ENCODE measurements around the gene ZFAND5. TPM values are rescaled to one million over a fixed set of nuclear protein-coding genes. Genes with fewer than 3 reads are reported as not detected.

The ZFAND5 gene
- total RNA-seq, 4 donors from 2014 or later, result 105 to 281 (median 137) TPM

- Histone ChIP-seq H3K27me3 (no peaks in the 10 kb centered on the region), H3K36me3 (peaks cover 29% of the 10 kb centered on the region), H3K4me3 (peak overlapping the region; percentile 86), H3K9me3 (no peaks in the 10 kb centered on the region), H3K4me1 (peaks cover 68% of the 10 kb centered on the region), H3K27ac (peak overlapping the region; percentile 100)
- WGBS, result 4% methylated on average over 2 of the region's 2 CpGs
- TF ChIP-seq EP300 (IDR thresholded peaks at IDR 0.05) (no peak), POLR2A (IDR thresholded peaks at IDR 0.05) (no peak), POLR2AphosphoS5 (IDR thresholded peaks at IDR 0.05) (no peak), CTCF (IDR thresholded peaks at IDR 0.05) (no peak)
- DNase-seq (ENCODE audit: low spot score in 2 of 2), result no peak
These were observed 2.9 kb downstream of the ZFAND5 start for GRCh38 chr9:72362118-72362531.

DNA sequence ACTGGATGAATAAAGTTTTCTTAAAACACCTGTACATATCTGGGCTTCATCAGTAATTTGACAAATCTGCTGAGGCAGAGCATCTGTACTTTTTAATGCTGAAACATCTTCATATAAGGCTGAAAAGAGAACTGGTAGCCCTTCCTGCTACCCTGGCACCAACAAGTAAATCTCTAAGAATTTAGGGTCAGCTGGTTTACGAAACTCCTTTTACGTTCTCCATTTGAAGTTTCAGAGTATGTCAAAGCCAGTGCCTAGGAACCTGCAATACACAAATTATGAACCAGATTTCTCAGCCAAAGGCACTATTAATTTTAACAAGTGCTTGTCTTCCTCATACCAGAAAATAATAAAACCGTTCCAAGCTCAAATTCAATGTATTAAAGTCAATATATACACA, 3.8 kb downstream of the ZFAND5 start:
- Histone ChIP-seq H3K4me3 (peak overlapping the region; percentile 86), H3K36me3 (peaks cover 37% of the 10 kb centered on the region), H3K27me3 (no peaks in the 10 kb centered on the region), H3K9me3 (no peaks in the 10 kb centered on the region), H3K27ac (peak overlapping the region; percentile 100), H3K4me1 (peaks cover 70% of the 10 kb centered on the region)
- DNase-seq (ENCODE audit: low spot score in 2 of 2), result no peak
- TF ChIP-seq POLR2A (IDR thresholded peaks at IDR 0.05), result no peak
- no peak for TF ChIP-seq EP300 (IDR thresholded peaks at IDR 0.05)
- no peak for TF ChIP-seq CTCF (IDR thresholded peaks at IDR 0.05)
- TF ChIP-seq POLR2AphosphoS5 (IDR thresholded peaks at IDR 0.05), result no peak
- whole genome bisulfite sequencing, result 17% methylated on average over 3 of the region's 3 CpGs

DNA sequence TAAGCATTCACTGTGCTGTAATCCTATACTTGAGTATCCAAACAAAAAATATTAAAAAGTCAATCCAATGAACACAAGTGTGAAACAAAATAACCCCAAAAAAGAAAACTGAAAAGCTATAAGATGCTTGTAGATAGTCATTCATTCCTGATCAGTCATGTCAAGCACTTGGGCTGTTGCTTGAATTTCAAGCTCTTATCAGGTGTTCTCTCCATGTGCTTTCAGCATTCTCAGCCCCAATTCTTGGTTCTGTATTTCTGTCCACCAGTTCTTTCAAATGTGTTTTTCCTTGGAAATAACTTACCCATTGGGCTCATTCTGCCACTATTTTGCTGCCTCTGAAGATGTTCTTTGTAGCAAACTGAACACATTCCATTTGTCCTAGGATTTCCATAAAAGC, 4.7 kb downstream of the ZFAND5 start:
- no peaks in the 10 kb centered on the region for H3K27me3 ChIP-seq
- no peak overlapping the region for H3K27ac ChIP-seq
- no peaks in the 10 kb centered on the region for H3K9me3 ChIP-seq
- H3K4me1 ChIP-seq, result peaks cover 74% of the 10 kb centered on the region
- TF ChIP-seq CTCF (IDR thresholded peaks at IDR 0.05) (no peak), POLR2A (IDR thresholded peaks at IDR 0.05) (no peak), POLR2AphosphoS5 (IDR thresholded peaks at IDR 0.05) (no peak), EP300 (IDR thresholded peaks at IDR 0.05) (no peak)
- H3K36me3 ChIP-seq, result peaks cover 46% of the 10 kb centered on the region
- H3K4me3 ChIP-seq, result peak overlapping the region; percentile 86
- DNase-seq (ENCODE audit: low spot score in 2 of 2), result no peak

DNA sequence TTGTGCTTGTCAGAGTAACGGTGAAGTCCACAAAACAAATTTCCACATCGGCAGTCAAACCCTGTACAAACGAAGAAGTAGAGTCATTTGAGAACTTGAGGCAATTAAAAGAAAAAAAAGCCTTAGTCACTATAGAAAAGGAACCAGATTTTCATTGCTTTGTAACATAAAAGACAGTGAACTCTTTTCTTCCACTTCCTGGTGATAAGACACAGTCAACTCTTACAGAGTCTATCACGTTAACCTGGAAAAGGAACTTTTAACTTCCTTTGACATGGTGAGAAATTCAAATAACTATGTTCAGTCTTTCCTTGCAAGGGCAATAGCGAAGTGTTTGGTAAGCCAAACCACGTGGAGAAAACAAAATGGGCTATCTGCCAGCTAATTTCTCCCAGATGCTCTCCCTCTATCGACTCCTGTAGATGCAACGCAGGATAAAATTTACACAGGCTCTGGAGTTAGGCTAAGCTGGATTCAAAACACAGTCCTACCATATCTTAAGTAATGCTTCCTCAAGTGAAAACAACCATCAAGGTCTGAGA, 8.9 kb downstream of the ZFAND5 start:
- no peak for DNase-seq (ENCODE audit: low spot score in 2 of 2)
- TF ChIP-seq CTCF (IDR thresholded peaks at IDR 0.05), result no peak
- no peak for TF ChIP-seq EP300 (IDR thresholded peaks at IDR 0.05)
- no peak for TF ChIP-seq POLR2AphosphoS5 (IDR thresholded peaks at IDR 0.05)
- no peak for TF ChIP-seq POLR2A (IDR thresholded peaks at IDR 0.05)
- H3K4me1 ChIP-seq, result peaks cover 55% of the 10 kb centered on the region
- no peak overlapping the region for H3K4me3 ChIP-seq
- 43% methylated on average over 8 of the region's 8 CpGs for WGBS
- no peaks in the 10 kb centered on the region for H3K9me3 ChIP-seq
- no peaks in the 10 kb centered on the region for H3K27me3 ChIP-seq
- H3K36me3 ChIP-seq, result peaks cover 64% of the 10 kb centered on the region
- H3K27ac ChIP-seq, result no peak overlapping the region

DNA sequence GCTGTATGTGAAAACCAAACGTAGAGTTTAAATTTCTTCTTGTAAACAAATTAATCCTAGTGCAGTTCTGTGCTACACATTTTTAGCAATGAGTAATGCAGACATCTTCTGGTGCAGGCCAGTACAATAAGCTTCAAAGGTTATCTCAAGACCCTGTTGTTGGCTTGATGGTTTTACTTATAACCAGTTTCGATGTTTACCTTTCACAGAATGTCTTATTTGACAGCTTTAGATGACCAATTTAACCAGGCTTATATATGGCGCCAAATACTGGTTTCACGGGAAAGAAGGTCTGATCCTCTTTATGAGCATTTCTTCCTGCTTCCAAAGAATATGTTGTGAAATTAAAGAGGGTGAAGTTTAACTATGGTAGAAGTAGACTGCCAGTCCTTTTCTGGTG, 9.9 kb downstream of the ZFAND5 start:
- no peak for DNase-seq (ENCODE audit: low spot score in 2 of 2)
- 88% methylated on average over 4 of the region's 4 CpGs for WGBS
- Histone ChIP-seq H3K27me3 (no peaks in the 10 kb centered on the region), H3K4me3 (no peak overlapping the region), H3K9me3 (no peaks in the 10 kb centered on the region), H3K27ac (no peak overlapping the region), H3K36me3 (peaks cover 61% of the 10 kb centered on the region), H3K4me1 (peaks cover 45% of the 10 kb centered on the region)
- TF ChIP-seq POLR2AphosphoS5 (IDR thresholded peaks at IDR 0.05) (peak in 1 of 3 donors; percentile 23), CTCF (IDR thresholded peaks at IDR 0.05) (no peak)
